ENCODE data around the gene CYP2R1. TPM values are rescaled to one million over a fixed set of nuclear protein-coding genes. Genes with fewer than 3 reads are reported as not detected.

The CYP2R1 gene
- total and polyA plus RNA-seq, 10 of the 15 experiments (the other 5 are each of a cell fraction or from before 2014, with no cell fraction given): 0.52 to 10.3 (median 6.3) TPM

DNA sequence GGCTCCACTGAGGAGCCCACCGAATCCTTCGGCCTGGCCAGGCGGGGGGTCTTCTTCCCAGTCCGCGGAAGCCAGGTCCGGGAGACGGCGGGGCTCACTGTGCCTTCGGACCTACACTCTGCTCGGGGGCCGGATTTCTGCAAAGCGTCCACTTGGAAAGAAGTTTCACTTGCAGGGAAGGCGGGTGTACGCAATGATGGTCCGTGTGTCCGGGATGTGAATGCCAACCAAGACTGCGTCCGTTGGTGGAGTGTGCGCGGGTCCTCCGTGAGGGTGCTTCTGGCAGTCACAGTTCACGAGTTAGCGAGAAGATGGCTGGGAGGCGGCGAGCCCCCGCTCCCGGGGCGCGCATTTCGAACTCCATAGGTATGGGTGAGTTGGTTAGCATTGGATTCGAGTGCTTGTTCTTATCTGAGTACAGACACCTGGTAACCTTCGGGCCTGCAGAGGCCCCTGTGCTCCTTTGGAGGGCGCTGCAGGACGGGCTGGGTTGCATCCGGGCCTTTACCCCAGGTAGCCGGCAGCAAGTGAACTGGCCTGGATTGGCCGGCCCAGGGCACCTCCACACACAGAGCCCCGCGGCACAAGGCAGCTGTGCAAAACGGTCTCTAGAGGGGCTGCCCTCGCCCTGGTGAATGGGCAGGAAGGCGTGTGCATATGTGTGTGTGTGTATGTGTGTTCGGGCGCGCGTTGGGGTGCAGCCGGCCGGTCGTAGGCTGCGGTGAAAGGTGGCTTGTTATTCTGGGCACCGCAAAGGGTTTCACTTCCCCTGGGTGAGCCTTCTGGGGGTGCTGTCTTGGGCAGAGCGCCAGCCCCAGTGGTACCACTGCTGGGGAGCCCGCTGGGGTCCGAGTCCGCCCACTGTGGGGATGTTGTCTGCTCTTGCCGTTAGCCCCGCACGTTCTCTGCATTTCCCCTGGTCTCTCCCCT, 13.3 kb upstream of the CYP2R1 start (continued):
- TF ChIP-seq JUND (IDR thresholded peaks at IDR 0.05; ENCODE audit: low read depth, low read length): no peak
- TF ChIP-seq NR2C1 (IDR thresholded peaks at IDR 0.05): no peak
- no peak for TF ChIP-seq MEF2B (IDR thresholded peaks at IDR 0.05; ENCODE audit: partially characterized antibody, poor library complexity, severe bottlenecking)
- no peak for TF ChIP-seq PML (IDR thresholded peaks at IDR 0.05; ENCODE audit: low read length)
- TF ChIP-seq PAX5 (IDR thresholded peaks at IDR 0.05; ENCODE audit: borderline replicate concordance, low read depth, low read length): peak; percentile 77; the same call in 1 of the 2 replicates
- no peak for TF ChIP-seq JUNB (IDR thresholded peaks at IDR 0.05)
- no peak for TF ChIP-seq ZZZ3 (IDR thresholded peaks at IDR 0.05; ENCODE audit: control insufficient read depth, insufficient read length, low read depth)
- no peak for TF ChIP-seq WRNIP1 (IDR thresholded peaks at IDR 0.05; ENCODE audit: borderline replicate concordance, low read depth, low read length)
- TF ChIP-seq, protein P1, sequence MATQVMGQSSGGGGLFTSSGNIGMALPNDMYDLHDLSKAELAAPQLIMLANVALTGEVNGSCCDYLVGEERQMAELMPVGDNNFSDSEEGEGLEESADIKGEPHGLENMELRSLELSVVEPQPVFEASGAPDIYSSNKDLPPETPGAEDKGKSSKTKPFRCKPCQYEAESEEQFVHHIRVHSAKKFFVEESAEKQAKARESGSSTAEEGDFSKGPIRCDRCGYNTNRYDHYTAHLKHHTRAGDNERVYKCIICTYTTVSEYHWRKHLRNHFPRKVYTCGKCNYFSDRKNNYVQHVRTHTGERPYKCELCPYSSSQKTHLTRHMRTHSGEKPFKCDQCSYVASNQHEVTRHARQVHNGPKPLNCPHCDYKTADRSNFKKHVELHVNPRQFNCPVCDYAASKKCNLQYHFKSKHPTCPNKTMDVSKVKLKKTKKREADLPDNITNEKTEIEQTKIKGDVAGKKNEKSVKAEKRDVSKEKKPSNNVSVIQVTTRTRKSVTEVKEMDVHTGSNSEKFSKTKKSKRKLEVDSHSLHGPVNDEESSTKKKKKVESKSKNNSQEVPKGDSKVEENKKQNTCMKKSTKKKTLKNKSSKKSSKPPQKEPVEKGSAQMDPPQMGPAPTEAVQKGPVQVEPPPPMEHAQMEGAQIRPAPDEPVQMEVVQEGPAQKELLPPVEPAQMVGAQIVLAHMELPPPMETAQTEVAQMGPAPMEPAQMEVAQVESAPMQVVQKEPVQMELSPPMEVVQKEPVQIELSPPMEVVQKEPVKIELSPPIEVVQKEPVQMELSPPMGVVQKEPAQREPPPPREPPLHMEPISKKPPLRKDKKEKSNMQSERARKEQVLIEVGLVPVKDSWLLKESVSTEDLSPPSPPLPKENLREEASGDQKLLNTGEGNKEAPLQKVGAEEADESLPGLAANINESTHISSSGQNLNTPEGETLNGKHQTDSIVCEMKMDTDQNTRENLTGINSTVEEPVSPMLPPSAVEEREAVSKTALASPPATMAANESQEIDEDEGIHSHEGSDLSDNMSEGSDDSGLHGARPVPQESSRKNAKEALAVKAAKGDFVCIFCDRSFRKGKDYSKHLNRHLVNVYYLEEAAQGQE (IDR thresholded peaks at IDR 0.05; ENCODE audit: low read depth, low read length): no peak
- TF ChIP-seq BACH1 (IDR thresholded peaks at IDR 0.05; ENCODE audit: borderline replicate concordance): no peak
- 0 out of 2 replicates have a peak, but pooled peaks have one; percentile 20 for TF ChIP-seq MEF2A (IDR thresholded peaks at IDR 0.05; ENCODE audit: insufficient read depth, low read depth, low read length)
- TF ChIP-seq ZNF24 (IDR thresholded peaks at IDR 0.05): no peak
- TF ChIP-seq CEBPB (IDR thresholded peaks at IDR 0.05; ENCODE audit: borderline replicate concordance in 1 of 2, low read depth in 2 of 2, low read length in 2 of 2): no peak
- no peak for TF ChIP-seq CHD4 (IDR thresholded peaks at IDR 0.05)
- TF ChIP-seq, protein P2, sequence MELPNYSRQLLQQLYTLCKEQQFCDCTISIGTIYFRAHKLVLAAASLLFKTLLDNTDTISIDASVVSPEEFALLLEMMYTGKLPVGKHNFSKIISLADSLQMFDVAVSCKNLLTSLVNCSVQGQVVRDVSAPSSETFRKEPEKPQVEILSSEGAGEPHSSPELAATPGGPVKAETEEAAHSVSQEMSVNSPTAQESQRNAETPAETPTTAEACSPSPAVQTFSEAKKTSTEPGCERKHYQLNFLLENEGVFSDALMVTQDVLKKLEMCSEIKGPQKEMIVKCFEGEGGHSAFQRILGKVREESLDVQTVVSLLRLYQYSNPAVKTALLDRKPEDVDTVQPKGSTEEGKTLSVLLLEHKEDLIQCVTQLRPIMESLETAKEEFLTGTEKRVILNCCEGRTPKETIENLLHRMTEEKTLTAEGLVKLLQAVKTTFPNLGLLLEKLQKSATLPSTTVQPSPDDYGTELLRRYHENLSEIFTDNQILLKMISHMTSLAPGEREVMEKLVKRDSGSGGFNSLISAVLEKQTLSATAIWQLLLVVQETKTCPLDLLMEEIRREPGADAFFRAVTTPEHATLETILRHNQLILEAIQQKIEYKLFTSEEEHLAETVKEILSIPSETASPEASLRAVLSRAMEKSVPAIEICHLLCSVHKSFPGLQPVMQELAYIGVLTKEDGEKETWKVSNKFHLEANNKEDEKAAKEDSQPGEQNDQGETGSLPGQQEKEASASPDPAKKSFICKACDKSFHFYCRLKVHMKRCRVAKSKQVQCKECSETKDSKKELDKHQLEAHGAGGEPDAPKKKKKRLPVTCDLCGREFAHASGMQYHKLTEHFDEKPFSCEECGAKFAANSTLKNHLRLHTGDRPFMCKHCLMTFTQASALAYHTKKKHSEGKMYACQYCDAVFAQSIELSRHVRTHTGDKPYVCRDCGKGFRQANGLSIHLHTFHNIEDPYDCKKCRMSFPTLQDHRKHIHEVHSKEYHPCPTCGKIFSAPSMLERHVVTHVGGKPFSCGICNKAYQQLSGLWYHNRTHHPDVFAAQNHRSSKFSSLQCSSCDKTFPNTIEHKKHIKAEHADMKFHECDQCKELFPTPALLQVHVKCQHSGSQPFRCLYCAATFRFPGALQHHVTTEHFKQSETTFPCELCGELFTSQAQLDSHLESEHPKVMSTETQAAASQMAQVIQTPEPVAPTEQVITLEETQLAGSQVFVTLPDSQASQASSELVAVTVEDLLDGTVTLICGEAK (IDR thresholded peaks at IDR 0.05; ENCODE audit: borderline replicate concordance): no peak
- TF ChIP-seq KLF5 (IDR thresholded peaks at IDR 0.05; ENCODE audit: partially characterized antibody): no peak
- 0 out of 2 replicates have a peak, but pooled peaks have one; percentile 37 for TF ChIP-seq NR2F1 (conservative IDR thresholded peaks at IDR 0.05)
- TF ChIP-seq RB1 (IDR thresholded peaks at IDR 0.05; ENCODE audit: borderline replicate concordance): no peak
- no peak for TF ChIP-seq EZH2 (IDR thresholded peaks at IDR 0.05; ENCODE audit: borderline replicate concordance, control insufficient read depth, low read depth, low read length)

Data from GM12878 (cell line).